Measurements from ENCODE around the gene CENPS.

DNA sequence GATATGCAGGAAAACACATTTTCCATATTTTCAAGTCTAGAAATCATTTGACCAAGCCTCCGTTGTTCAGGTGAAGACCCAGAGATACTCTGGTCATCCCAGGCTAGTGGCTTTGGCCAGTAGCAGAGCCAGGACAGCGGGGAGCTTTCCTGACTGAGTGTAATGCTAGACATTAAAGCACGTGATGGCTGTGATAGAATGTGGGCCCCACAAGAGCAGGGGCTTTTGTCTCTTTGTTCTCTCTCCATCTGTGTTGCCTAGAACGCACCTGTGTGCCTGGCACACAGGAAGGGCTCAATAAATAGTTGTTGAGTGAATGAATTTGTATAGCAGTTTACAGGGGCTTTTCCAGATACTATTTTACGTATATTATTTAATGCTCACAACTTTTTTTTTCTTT is 10.6 kb downstream of the CENPS start:
- TF ChIP-seq, protein P1, sequence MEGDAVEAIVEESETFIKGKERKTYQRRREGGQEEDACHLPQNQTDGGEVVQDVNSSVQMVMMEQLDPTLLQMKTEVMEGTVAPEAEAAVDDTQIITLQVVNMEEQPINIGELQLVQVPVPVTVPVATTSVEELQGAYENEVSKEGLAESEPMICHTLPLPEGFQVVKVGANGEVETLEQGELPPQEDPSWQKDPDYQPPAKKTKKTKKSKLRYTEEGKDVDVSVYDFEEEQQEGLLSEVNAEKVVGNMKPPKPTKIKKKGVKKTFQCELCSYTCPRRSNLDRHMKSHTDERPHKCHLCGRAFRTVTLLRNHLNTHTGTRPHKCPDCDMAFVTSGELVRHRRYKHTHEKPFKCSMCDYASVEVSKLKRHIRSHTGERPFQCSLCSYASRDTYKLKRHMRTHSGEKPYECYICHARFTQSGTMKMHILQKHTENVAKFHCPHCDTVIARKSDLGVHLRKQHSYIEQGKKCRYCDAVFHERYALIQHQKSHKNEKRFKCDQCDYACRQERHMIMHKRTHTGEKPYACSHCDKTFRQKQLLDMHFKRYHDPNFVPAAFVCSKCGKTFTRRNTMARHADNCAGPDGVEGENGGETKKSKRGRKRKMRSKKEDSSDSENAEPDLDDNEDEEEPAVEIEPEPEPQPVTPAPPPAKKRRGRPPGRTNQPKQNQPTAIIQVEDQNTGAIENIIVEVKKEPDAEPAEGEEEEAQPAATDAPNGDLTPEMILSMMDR (IDR thresholded peaks at IDR 0.05) = no peak
- TF ChIP-seq EZH2 (IDR thresholded peaks at IDR 0.05; ENCODE audit: borderline replicate concordance, insufficient read depth, low read depth, low read length, poor library complexity, severe bottlenecking) = no peak

Measured in B cell (primary cell).